KMS-11 (cell line): ENCODE results near the gene ARRDC5.

Experiments
- H2AFZ ChIP-seq: fragments of 200-600 bp; sonication (generic); 2 replicates; pipeline ENCODE4 v1.6.1; 2016; ENCODE audit warnings: antibody characterized with exemption, mixed run types, low read depth
- H3K27ac ChIP-seq: fragments of 200-600 bp; sonication (generic); 2 replicates; pipeline ENCODE4 v1.6.1; 2016; ENCODE audit warnings: mild to moderate bottlenecking, mixed run types
- H3K27me3 ChIP-seq: fragments of 200-600 bp; sonication (generic); 2 replicates; pipeline ENCODE4 v1.6.1; 2017; ENCODE audit warnings: mild to moderate bottlenecking, low read depth, mixed run types, moderate library complexity; ENCODE audit not compliant: insufficient read depth
- H3K36me3 ChIP-seq: fragments of 200-600 bp; sonication (generic); 2 replicates; pipeline ENCODE4 v1.6.1; 2017; ENCODE audit warnings: mild to moderate bottlenecking, mixed run types; ENCODE audit not compliant: insufficient read depth
- H3K4me1 ChIP-seq: fragments of 200-600 bp; sonication (generic); 2 replicates; pipeline ENCODE4 v1.6.1; 2016; ENCODE audit warnings: mild to moderate bottlenecking, low read depth, mixed run types; ENCODE audit not compliant: poor library complexity, severe bottlenecking
- H3K4me2 ChIP-seq: fragments of 200-600 bp; sonication (generic); 2 replicates; pipeline ENCODE4 v1.7.0; 2016; ENCODE audit warnings: mild to moderate bottlenecking, mixed run types
- H3K4me3 ChIP-seq: fragments of 200-600 bp; sonication (generic); IDR thresholded peaks from 2 replicates; pipeline ENCODE4 v1.6.1; 2017; ENCODE audit warnings: low read depth, low read length, mixed read lengths; ENCODE audit not compliant: insufficient read depth
- H3K79me2 ChIP-seq: fragments of 200-600 bp; sonication (generic); 2 replicates; pipeline ENCODE4 v1.6.1; 2016; ENCODE audit warnings: low read depth, mixed run types; ENCODE audit not compliant: insufficient read depth
- H3K9ac ChIP-seq: fragments of 200-600 bp; sonication (generic); 2 replicates; pipeline ENCODE4 v1.6.1; 2016; ENCODE audit warnings: mild to moderate bottlenecking, mixed run types
- H4K20me1 ChIP-seq: fragments of 200-600 bp; sonication (generic); 2 replicates; pipeline ENCODE4 v1.6.1; 2016; ENCODE audit warnings: mild to moderate bottlenecking, mixed run types; ENCODE audit not compliant: insufficient read depth
- CTCF ChIP-seq: fragments of 200-600 bp; sonication (generic); conservative IDR thresholded peaks from 2 replicates; pipeline ENCODE4 v1.6.1; 2017; ENCODE audit warnings: low read depth, mild to moderate bottlenecking, antibody characterized with exemption, low read length, moderate library complexity, mixed read lengths

ARRDC5 gene

DNA sequence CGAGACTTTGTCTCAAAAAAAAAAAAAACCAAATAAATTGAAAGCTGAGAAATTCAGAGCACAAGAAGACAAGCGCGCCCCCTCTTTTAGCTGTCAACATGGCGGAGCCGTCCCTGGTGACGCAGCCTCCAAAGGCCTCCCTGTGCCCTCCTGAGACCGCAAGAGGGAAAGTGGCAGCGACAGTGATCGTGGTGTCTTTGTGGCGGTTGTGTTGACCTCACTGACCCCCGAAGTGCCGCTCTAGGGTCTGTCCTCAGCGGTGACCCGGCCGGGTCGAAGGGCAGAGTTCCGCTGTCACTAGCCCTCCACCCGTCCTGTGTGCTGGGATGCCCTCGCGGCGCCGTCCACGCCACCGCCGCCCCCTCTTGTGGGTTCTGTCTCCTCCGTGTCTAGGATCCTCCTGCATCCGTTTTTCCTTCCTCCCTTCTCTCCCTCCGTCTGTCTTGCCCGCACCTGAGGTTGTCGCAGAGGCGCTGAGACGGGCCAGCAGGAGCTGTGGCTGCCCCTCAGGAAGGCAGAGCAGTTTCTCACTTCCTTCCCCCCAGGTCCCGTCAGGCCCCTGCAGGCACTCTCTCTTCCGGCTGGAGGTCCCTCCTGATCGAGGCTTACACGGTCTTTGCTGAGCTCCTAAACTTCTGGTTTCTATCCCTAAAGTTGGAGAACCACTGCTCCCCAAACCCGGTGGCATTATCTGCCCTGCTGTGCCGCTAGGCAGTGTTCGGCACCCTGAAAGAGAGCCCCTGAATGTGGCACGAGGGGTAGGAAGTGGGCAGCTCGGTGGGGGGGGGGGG is 13.8 kb upstream of the ARRDC5 start:
- Histone ChIP-seq H2AFZ (no peak overlapping the region), H3K4me1 (no peaks in the 10 kb centered on the region), H4K20me1 (0 out of 2 replicates have a peak, but pooled peaks cover 2% of the 10 kb centered on the region), H3K27ac (no peak overlapping the region), H3K4me2 (no peak overlapping the region), H3K9ac (no peak overlapping the region), H3K27me3 (no peaks in the 10 kb centered on the region), H3K36me3 (no peaks in the 10 kb centered on the region; the same call in 1 of the 2 replicates), H3K4me3 (no peak overlapping the region), H3K79me2 (peaks cover 76% of the 10 kb centered on the region; the same call in 1 of the 2 replicates)
- no peak for TF ChIP-seq CTCF

- no peak overlapping the region for H2AFZ ChIP-seq
- H3K79me2 ChIP-seq, result peaks cover 74% of the 10 kb centered on the region
- H3K4me1 ChIP-seq, result peaks cover 5% of the 10 kb centered on the region
- H3K36me3 ChIP-seq, result no peaks in the 10 kb centered on the region; the same call in 1 of the 2 replicates
- no peaks in the 10 kb centered on the region for H3K27me3 ChIP-seq
- H3K4me3 ChIP-seq, result no peak overlapping the region
- H3K4me2 ChIP-seq, result no peak overlapping the region
- no peak for TF ChIP-seq CTCF
- 0 out of 2 replicates have a peak, but pooled peaks cover 2% of the 10 kb centered on the region for H4K20me1 ChIP-seq
- H3K9ac ChIP-seq, result no peak overlapping the region
- no peak overlapping the region for H3K27ac ChIP-seq
Measured at GRCh38 chr19:4914736-4915501, 12.2 kb upstream of the ARRDC5 start.

DNA sequence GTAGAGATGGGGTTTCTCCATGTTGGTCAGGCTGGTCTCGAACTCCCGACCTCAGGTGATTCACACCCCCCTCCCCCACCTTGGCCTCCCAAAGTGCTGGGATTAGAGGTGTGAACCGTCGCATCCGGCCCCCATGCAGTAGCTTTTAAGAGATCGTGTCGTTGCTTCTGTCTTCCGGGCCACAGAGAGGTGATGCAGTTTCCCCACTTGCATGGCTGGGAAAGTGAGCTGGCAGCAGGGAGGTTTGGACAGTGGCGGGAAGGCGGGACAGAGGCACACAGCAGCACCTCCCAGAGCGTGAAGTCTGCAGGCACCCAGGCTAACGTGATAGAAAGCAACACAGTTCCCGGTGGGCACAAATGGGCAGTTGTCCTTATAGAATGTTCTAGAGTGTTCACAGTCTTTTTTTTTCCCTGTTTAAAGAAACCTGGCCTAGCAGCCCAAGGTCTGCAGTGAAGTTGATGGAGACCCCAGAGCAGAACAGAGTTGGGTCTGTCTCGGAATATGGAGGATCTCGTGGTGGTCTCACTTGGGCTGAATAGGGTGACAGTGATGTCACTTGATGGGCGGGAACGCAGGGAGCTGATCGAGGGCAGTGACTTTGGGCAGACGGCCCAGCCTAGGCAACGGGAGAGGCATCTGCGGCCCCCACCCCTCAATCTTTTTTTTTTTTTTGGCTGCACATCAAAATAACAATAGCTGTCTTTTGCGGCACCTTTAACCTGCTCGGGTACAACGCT is 11.5 kb upstream of the ARRDC5 start:
- H3K36me3 ChIP-seq, result no peaks in the 10 kb centered on the region; the same call in 1 of the 2 replicates

More for the DNA sequence above, 11.5 kb upstream of the ARRDC5 start:
- Histone ChIP-seq H4K20me1 (0 out of 2 replicates have a peak, but pooled peaks cover 2% of the 10 kb centered on the region), H3K27ac (no peak overlapping the region), H3K9ac (no peak overlapping the region), H3K4me2 (no peak overlapping the region), H3K79me2 (peaks cover 69% of the 10 kb centered on the region), H3K4me3 (no peak overlapping the region), H3K27me3 (no peaks in the 10 kb centered on the region), H2AFZ (no peak overlapping the region), H3K4me1 (peaks cover 5% of the 10 kb centered on the region)
- TF ChIP-seq CTCF, result no peak
